Gastroesophageal sphincter (tissue), 4 donors: ENCODE results near the gene SRGAP2C. TPM values are rescaled to one million over a fixed set of nuclear protein-coding genes. Genes with fewer than 3 reads are reported as not detected.

Experiments
- ATAC-seq: fragments of 150-250 bp; one replicate; pipeline ENCODE4 v1.9.1; 2016; ENCODE audit warnings: mild to moderate bottlenecking, moderate library complexity
- H3K27ac ChIP-seq, 4 donors: fragments of 200-600 bp; sonication (generic) in 3 of 4; 1 replicate in 3 of 4; 2 replicates in 1 of 4; pipeline ENCODE4 v1.5.1; 2016 to 2019
- H3K27me3 ChIP-seq: fragments of 200-600 bp; sonication (generic); one replicate; pipeline ENCODE4 v1.5.1; 2019
- H3K36me3 ChIP-seq, 2 donors: fragments of 200-600 bp; sonication (generic); one replicate each; pipeline ENCODE4 v1.5.1; 2019; ENCODE audit warnings: control low read depth in 1 of 2
- H3K4me1 ChIP-seq, 3 donors: fragments of 200-600 bp; sonication (generic); 1 replicate in 2 of 3; 2 replicates in 1 of 3; pipeline ENCODE4 v1.5.1; 2016 to 2019; ENCODE audit warnings: control low read depth in 2 of 3
- H3K4me3 ChIP-seq, 2 donors: fragments of 200-600 bp; sonication (generic); one replicate each; pipeline ENCODE4 v1.5.1; 2019; ENCODE audit warnings: mild to moderate bottlenecking in 1 of 2, moderate library complexity in 1 of 2
- H3K9me3 ChIP-seq, 3 donors: fragments of 200-600 bp; sonication (generic); one replicate each; pipeline ENCODE4 v1.5.1; 2017 to 2019; ENCODE audit warnings: control low read depth in 2 of 3
- EP300 ChIP-seq: sonication (generic); formaldehyde crosslinking; IDR thresholded peaks from one replicate; pipeline ENCODE4 v1.6.1; 2017; ENCODE audit warnings: antibody characterized with exemption, mild to moderate bottlenecking
- POLR2A ChIP-seq, 2 donors: fragments of 450-650 bp; IDR thresholded peaks; one replicate each; pipeline ENCODE4 v1.6.1; 2017; ENCODE audit warnings: antibody characterized with exemption in 2 of 2, mild to moderate bottlenecking in 2 of 2, moderate library complexity in 1 of 2
- POLR2AphosphoS5 ChIP-seq: sonication (generic); formaldehyde crosslinking; IDR thresholded peaks from one replicate; pipeline ENCODE4 v1.6.1; 2017; ENCODE audit warnings: antibody characterized with exemption
- WGBS, 2 donors: methylation state at CpG; one replicate each; pipeline ENCODE4 v1.1.5; 2018; ENCODE audit warnings: low coverage in 1 of 2; 5-methylcytosine and 5-hydroxymethylcytosine counted together
- small RNA-seq, 4 donors: library from RNA; depleted of rRNA; stranded (forward); fragments of <200 nt; gene quantifications; one replicate each; pipeline ENCODE3, GENCODE V24; 2016
- total RNA-seq, 4 donors: library from RNA; depleted of rRNA; stranded (reverse); fragments of >200 nt; gene quantifications; one replicate each; pipeline ENCODE4 v1.1.0, GENCODE V29; 2016
- TF ChIP-seq, protein P1 (sequence below), 4 experiments: fragments of 200-600 bp in 2 of 4; fragments of 450-650 bp in 2 of 4; sonication (generic) in 1 of 4; IDR thresholded peaks; one replicate each; pipeline ENCODE4 v1.5.1; 2017 to 2019; ENCODE audit warnings: antibody characterized with exemption in 4 of 4, mild to moderate bottlenecking in 2 of 4, moderate library complexity in 2 of 4

Gene SRGAP2C
- total RNA-seq, 4 donors from 2014 or later, result 18.8 to 41.1 (median 30.8) TPM

DNA sequence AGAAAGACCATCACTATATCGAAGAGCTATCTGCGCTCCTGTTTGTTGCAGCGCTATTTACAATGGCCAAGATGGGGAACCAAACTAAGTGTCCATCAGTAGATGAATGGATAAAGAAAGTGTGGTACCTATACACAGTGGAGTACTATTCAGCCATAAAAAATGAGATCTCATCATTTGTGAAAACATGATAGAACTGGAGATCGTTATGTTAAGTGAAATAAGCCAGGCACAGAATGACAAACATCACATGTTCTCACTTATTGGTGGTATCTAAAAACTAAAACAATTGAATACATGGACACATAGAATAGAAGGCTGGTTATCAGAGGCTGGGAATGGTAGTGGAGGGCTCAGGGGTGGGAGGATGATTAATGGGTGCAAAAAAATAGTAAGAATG lies 256.2 kb downstream of the SRGAP2C start:
- no peak overlapping the region for H3K4me3 ChIP-seq
- 88 to 95% methylated on average over 3 to 4 of the region's 4 CpGs for WGBS, 2 donors
- H3K27ac ChIP-seq, result no peak overlapping the region
- H3K4me1 ChIP-seq, result no peaks in the 10 kb centered on the region
- TF ChIP-seq POLR2A (IDR thresholded peaks at IDR 0.05), result no peak
- no peak for TF ChIP-seq EP300
- TF ChIP-seq, protein P1, sequence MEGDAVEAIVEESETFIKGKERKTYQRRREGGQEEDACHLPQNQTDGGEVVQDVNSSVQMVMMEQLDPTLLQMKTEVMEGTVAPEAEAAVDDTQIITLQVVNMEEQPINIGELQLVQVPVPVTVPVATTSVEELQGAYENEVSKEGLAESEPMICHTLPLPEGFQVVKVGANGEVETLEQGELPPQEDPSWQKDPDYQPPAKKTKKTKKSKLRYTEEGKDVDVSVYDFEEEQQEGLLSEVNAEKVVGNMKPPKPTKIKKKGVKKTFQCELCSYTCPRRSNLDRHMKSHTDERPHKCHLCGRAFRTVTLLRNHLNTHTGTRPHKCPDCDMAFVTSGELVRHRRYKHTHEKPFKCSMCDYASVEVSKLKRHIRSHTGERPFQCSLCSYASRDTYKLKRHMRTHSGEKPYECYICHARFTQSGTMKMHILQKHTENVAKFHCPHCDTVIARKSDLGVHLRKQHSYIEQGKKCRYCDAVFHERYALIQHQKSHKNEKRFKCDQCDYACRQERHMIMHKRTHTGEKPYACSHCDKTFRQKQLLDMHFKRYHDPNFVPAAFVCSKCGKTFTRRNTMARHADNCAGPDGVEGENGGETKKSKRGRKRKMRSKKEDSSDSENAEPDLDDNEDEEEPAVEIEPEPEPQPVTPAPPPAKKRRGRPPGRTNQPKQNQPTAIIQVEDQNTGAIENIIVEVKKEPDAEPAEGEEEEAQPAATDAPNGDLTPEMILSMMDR (IDR thresholded peaks at IDR 0.05), result no peak
- TF ChIP-seq POLR2AphosphoS5, result no peak
- peaks cover 0 to 3% (median 0%) of the 10 kb centered on the region in 3 donors for H3K9me3 ChIP-seq
- no peak for ATAC-seq
- H3K36me3 ChIP-seq, result no peaks in the 10 kb centered on the region
- H3K27me3 ChIP-seq, result no peaks in the 10 kb centered on the region

Small RNA genes lying within 50 kb of the gene (small RNA-seq; reads per million reads assigned to genes)
- 0 reads per million in 4 donors for gene AC243994.1

Other genes starting within 250 kb of the SRGAP2C start
- 1 to 10 TPM in 1 of 4 donors, not detected in 3; 1.1 TPM for gene FAM72B, start 635 bp upstream of the SRGAP2C start, total RNA-seq